Measurements from ENCODE around the gene UBR4.

UBR4 gene

DNA sequence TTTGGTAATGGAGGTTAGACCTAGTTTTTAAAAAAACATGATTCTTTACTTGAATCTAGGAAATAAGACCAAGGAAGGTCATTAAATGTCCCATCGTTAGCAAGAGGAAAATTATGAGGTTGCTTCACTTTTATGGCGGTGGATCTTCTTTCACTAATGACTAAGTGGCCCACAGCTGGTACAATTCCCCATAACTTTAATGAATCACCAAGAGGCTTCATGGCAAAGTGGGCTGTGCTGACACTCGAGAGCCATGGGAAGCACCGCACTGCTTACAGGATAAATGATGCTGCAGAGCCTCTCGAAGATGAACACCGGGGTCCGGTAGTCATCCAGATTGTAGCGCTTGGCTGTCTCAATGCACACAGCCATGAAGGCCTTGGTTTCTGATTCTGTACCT, 108.8 kb downstream of the UBR4 start:
- TF ChIP-seq, protein P1, sequence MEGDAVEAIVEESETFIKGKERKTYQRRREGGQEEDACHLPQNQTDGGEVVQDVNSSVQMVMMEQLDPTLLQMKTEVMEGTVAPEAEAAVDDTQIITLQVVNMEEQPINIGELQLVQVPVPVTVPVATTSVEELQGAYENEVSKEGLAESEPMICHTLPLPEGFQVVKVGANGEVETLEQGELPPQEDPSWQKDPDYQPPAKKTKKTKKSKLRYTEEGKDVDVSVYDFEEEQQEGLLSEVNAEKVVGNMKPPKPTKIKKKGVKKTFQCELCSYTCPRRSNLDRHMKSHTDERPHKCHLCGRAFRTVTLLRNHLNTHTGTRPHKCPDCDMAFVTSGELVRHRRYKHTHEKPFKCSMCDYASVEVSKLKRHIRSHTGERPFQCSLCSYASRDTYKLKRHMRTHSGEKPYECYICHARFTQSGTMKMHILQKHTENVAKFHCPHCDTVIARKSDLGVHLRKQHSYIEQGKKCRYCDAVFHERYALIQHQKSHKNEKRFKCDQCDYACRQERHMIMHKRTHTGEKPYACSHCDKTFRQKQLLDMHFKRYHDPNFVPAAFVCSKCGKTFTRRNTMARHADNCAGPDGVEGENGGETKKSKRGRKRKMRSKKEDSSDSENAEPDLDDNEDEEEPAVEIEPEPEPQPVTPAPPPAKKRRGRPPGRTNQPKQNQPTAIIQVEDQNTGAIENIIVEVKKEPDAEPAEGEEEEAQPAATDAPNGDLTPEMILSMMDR (conservative IDR thresholded peaks at IDR 0.05), result no peak
- no peak overlapping the region for H3K27ac ChIP-seq

DNA sequence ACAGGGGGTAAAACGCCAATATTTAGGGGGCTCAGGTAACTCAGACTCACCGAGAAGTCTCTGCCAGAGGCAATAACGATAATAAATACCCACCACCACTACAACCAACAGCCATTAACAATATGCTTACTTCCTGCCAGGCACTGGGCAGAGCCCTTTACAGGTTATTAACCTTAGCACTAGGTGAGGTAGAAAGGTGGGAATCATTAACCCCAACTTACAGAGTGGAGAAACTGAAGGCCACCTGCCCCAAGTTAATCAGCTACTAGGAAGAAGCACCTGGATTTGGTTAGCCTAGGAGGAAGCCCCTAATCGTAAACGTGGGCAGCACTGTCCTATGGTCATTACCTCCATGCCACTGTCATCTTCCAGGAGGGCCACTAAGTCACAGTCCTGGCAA, 110.0 kb downstream of the UBR4 start:
- no peak overlapping the region for H3K27ac ChIP-seq
- TF ChIP-seq, protein P1 (conservative IDR thresholded peaks at IDR 0.05), result no peak

DNA sequence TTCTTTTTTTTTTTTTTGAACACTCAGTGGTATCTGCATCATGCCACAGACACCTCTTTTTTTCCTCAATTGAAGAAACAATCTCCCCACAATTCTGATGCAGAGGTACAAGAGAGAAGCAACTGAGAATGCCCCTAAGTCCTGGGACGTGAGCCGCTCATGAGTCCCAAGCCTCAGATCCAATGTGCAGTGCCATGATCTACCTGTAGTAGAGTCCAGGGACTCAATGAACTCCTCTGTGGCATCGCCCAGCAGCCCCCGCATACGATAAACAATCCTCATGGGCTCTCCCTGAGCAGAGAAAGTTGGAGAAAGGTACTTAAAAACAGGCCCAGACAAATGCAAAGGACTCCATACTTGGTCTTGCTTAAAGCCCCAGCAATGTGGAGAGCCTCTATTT, 113.1 kb downstream of the UBR4 start:
- TF ChIP-seq, protein P1 (conservative IDR thresholded peaks at IDR 0.05), result no peak

DNA sequence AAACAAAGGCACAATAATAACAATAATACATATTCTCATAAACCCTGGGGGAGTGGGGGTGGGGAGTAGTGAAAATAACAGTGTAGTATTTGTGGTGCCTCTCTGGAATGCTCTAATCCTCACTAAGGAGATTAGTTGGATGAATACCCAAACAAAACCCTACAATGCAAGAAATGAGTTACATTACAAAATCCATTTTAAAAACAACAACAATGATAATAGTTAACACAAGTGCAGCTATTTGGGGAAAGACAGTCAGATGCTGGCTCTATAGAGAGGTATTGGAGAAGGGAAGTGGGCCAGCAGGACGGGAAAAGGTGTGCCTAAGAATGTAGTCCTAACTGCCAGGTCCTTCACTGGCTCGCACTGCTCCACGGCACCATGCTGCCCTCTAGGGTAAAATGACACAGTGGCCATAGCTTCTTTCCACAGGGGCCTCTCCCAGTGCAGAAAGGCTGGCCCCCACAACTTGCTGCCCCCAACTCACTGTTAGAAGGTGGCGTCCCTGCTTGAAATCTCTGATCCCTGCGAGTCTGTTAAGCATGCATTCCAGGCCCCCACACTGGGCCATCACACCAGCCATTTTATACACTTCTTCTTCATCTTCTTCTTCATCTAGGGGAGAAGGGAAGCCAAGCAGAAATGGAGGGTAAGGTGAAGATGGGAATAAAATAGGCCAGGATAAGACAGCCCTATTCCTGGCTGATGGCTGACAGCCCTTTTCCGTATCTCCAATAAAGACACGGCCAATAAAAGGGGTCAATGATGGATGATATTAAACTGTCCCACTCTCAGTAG, 113.8 kb downstream of the UBR4 start:
- H3K27ac ChIP-seq, result peak overlapping the region; percentile 31; the same call in 1 of the 2 replicates
- TF ChIP-seq, protein P1 (conservative IDR thresholded peaks at IDR 0.05), result peak; percentile 88

More for the DNA sequence above, 113.1 kb downstream of the UBR4 start:
- peak overlapping the region; percentile 20; the same call in 1 of the 2 replicates for H3K27ac ChIP-seq

DNA sequence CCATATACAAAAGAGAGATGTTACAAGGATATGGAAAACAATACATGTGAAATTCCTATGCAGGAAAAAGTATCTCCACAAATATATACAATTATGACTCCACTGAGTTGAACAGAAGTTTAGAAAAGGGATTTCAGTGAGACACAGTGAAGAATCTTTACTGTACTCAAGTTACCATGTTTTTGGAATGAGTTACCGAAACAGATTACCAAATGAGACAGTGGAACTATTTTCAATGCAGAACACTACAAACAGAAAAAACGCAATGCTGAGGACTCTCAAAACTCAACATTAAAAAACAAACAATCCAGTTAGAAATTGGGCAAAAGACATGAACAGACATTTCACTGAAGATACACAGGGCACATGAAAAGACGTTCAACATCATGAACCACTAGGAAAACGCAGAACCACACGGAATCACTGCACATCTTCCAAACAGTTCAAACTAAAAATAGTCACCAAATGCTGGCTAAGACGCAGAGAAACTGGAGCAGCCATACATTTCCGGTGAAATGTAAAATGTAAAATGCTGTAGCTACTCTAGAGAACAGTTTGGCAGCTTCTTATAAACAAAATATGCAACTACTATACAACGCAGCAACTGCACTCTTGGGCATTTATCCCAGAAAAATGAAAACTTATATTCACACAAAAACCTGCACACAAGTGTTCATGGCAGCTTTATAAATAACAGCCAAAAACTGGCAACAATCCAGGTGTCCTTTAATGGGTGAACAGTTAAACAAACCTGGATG, 118.7 kb downstream of the UBR4 start:
- TF ChIP-seq, protein P1 (conservative IDR thresholded peaks at IDR 0.05), result no peak
- peak overlapping the region; percentile 32; the same call in 1 of the 2 replicates for H3K27ac ChIP-seq

DNA sequence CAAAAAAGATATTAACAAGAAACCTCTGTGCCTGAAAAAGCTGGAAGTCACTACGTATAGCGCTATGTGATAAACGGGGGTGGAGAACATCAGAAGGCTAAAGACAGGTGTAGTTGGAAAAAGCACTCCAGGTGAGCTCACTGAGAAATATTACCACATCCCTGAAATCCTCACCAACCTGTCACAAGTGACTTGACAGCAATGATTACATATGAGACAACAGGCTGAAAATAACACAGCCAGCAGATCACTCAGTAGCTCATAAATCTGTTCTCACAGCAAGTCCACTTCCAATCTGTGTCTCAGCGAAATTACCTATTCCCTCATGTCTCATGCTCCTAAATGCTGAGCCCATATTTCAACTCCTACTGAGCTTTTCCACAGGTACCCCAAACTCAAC, 120.5 kb downstream of the UBR4 start:
- H3K27ac ChIP-seq, result peak overlapping the region; percentile 100
- TF ChIP-seq, protein P1 (conservative IDR thresholded peaks at IDR 0.05), result no peak

DNA sequence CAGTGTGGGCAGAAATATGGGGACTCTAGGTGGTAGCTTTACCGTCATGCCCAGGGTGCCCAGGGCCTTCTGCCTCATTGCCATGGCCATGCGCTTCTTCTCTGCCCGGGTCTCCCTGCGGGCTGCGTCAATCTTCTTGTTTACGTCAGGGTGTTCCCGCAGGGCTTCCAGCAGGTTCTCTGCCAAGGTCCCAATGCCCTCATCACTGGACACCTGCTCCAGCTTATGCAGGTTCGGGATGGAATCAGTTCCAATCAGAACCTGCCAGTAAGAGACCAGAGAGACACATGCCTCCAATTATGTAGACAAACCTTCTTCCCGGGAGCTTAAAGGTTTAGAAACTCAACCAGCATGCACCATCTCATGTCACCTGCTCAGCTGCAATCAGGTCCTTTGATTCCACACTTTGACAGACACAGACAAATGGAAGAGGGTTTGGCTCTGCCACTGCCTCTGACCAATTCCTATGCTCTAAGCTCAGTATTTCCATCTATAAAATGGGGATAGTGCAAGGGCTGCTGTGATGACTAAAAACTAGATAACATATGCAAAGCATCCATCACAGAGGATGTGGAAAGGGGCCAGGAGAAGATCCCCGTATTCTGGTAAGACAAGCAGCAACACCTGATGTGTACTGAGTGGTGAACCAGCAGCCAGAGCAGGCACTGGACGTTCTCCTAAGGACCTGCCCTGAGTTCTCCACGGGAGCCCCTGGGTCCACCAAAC, 121.2 kb downstream of the UBR4 start:
- H3K27ac ChIP-seq, result peak overlapping the region; percentile 100
- TF ChIP-seq, protein P1 (conservative IDR thresholded peaks at IDR 0.05), result no peak

Data from VCaP (cell line).